ENCODE results near the gene KRTAP12-4. TPM values are rescaled to one million over a fixed set of nuclear protein-coding genes. Genes with fewer than 3 reads are reported as not detected.

Gene KRTAP12-4
- total RNA-seq, 4 donors from 2014 or later = not detected

DNA sequence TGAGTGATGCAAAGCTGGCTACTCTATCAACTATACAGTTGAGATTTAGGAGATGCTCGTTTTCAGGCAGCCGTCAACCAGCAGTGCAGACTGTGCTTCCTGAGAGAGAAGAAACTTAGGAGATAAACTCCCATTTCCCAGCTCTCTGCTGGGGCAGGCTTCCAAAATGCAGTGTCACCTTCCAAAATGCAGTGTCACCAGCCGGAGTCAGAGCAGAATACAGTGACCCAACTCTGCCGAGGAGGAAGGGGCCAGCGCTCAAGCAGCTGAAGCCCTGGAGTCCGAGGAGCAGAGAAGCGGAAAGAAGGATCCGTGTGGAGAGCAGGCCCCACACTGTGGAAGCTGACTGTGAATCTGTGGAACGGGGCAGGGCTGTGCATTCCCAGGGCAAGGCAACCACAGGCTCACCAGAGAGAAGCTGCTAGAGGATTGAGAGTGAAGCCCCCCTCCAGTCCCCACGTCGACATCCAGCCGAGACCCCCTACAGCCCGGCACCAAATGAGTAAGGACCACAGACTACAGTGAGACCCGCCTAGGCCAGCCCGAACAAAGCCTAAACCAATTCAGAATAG lies 28.2 kb upstream of the KRTAP12-4 start:
- WGBS, 2 donors = 73 to 78% methylated on average over 10 to 13 of the region's 15 CpGs

DNA sequence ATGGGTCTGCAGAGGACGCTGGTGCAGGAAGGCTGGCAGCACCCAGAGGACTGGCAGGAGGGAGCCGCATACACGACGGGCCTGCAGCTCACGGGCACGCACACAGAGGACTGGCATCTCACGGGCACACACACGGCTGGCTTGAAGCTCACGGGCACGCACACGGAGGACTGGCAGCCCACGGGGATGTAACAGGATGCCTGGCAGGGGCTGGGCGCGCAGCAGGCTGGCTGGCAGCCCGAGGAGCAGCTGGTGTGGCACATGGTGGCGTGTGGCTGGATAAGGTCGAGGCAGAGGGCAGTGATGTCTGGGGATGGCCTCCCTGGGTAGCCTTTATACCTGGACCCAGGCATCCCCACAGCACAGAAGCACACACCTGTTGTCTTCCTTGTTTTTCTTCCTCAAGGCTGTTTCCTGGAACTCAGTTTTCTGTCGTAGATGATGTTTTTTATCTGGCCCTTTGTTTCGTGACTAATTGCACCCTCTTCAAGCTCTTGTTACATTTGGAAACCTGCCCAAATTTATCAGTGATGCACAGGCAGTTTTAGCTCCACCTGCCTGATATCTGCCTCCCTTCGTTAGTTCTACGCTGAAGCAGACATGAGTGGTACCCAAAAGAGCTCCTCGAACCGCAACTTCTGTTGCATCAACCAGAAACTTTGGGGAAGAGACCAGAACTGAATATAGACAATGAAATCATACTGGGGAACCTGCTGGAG lies 27.6 kb upstream of the KRTAP12-4 start, which contains the start of gene KRTAP12-1:
Gene KRTAP12-1, minus strand, starts transcription at position 303 of the 719 bp plus-strand sequence. Its CDS starts 40 bp downstream, at position 263.
- TF ChIP-seq POLR2A (IDR thresholded peaks at IDR 0.05) = no peak
- TF ChIP-seq, protein P1, sequence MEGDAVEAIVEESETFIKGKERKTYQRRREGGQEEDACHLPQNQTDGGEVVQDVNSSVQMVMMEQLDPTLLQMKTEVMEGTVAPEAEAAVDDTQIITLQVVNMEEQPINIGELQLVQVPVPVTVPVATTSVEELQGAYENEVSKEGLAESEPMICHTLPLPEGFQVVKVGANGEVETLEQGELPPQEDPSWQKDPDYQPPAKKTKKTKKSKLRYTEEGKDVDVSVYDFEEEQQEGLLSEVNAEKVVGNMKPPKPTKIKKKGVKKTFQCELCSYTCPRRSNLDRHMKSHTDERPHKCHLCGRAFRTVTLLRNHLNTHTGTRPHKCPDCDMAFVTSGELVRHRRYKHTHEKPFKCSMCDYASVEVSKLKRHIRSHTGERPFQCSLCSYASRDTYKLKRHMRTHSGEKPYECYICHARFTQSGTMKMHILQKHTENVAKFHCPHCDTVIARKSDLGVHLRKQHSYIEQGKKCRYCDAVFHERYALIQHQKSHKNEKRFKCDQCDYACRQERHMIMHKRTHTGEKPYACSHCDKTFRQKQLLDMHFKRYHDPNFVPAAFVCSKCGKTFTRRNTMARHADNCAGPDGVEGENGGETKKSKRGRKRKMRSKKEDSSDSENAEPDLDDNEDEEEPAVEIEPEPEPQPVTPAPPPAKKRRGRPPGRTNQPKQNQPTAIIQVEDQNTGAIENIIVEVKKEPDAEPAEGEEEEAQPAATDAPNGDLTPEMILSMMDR (IDR thresholded peaks at IDR 0.05) = no peak
- WGBS, 2 donors = 58 to 72% methylated on average over 8 to 22 of the region's 23 CpGs
- H3K4me3 ChIP-seq = no peak within 1 kb of the TSS
- no peak for DNase-seq
- no peaks in the 10 kb centered on the region for H3K9me3 ChIP-seq
- intact Hi-C loops (cut with DNase I) = no loop called here
- peaks cover 0 to 39% (median 0%) of the 10 kb centered on the region in 4 donors for H3K27me3 ChIP-seq
- H3K4me1 ChIP-seq = no peaks in the 10 kb centered on the region
- H3K27ac ChIP-seq = no peak within 1 kb of the TSS
- no peaks in the 10 kb centered on the region for H3K36me3 ChIP-seq

More for the DNA sequence above, 28.2 kb upstream of the KRTAP12-4 start:
- intact Hi-C loops (cut with DNase I) = no loop called here
- H3K36me3 ChIP-seq = no peaks in the 10 kb centered on the region
- TF ChIP-seq POLR2A (IDR thresholded peaks at IDR 0.05) = no peak
- TF ChIP-seq, protein P1 (IDR thresholded peaks at IDR 0.05) = no peak
- no peaks in the 10 kb centered on the region for H3K9me3 ChIP-seq
- H3K4me3 ChIP-seq = no peak overlapping the region
- H3K27ac ChIP-seq = no peak overlapping the region
- peaks cover 0 to 46% (median 0%) of the 10 kb centered on the region in 4 donors for H3K27me3 ChIP-seq
- H3K4me1 ChIP-seq = no peaks in the 10 kb centered on the region
- DNase-seq = no peak

DNA sequence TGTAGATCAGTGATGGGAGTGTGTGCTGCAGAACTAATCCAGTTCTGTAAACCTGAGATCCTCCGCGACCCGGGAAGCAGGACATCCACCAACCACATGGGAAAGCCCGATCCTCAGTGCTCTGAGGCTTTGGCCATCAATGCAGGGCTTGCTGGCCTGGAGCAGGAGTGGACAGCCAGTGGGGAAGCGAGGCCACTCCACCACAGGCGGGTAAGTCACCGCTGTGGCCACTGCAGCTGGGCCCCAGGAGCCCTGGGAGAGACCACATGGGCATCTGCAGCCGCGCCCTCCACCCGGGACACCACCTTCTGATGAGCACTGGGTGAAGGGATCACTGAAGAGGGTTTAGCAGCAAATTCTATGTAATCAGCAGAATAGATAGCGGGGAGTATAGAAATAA lies 26.7 kb upstream of the KRTAP12-4 start:
- Histone ChIP-seq H3K9me3 (no peaks in the 10 kb centered on the region), H3K27me3 (peaks cover 0 to 30% (median 0%) of the 10 kb centered on the region in 4 donors), H3K4me3 (no peak overlapping the region), H3K27ac (no peak overlapping the region), H3K36me3 (no peaks in the 10 kb centered on the region), H3K4me1 (no peaks in the 10 kb centered on the region)
- 60 to 87% methylated on average over 8 to 10 of the region's 11 CpGs for WGBS, 2 donors
- TF ChIP-seq, protein P1 (IDR thresholded peaks at IDR 0.05) = no peak
- TF ChIP-seq POLR2A (IDR thresholded peaks at IDR 0.05) = no peak
- intact Hi-C loops (cut with DNase I) = no loop called here
- no peak for DNase-seq

DNA sequence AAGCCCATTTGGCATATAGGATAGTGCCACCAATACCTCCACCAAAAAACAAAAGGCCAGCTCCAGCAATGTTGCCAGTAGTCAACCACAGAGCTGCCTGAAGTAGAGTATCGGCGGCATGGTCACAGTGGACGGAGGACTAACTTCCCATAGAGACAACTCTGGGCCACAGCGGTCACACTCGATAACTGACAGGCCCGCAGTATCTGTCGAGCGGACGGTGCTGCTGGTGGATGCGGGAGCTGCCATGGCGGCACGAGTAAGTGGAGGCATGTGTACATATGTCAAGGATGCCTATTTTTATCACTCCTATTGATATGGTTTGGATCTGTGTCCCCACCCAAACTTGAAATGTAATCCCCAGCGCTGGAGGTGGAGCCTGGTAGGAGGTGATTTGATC lies 23.4 kb upstream of the KRTAP12-4 start:
- Histone ChIP-seq H3K27me3 (peaks cover 0 to 15% (median 0%) of the 10 kb centered on the region in 4 donors), H3K4me1 (no peaks in the 10 kb centered on the region), H3K9me3 (peaks cover 0 to 7% (median under 1%) of the 10 kb centered on the region in 3 donors), H3K4me3 (no peak overlapping the region), H3K27ac (no peak overlapping the region), H3K36me3 (no peaks in the 10 kb centered on the region)
- DNase-seq = no peak
- TF ChIP-seq, protein P1 (IDR thresholded peaks at IDR 0.05) = no peak
- TF ChIP-seq POLR2A (IDR thresholded peaks at IDR 0.05) = no peak
- intact Hi-C loops (cut with DNase I) = no loop called here
- WGBS, 2 donors = 91 to 92% methylated on average over 11 to 13 of the region's 13 CpGs

DNA sequence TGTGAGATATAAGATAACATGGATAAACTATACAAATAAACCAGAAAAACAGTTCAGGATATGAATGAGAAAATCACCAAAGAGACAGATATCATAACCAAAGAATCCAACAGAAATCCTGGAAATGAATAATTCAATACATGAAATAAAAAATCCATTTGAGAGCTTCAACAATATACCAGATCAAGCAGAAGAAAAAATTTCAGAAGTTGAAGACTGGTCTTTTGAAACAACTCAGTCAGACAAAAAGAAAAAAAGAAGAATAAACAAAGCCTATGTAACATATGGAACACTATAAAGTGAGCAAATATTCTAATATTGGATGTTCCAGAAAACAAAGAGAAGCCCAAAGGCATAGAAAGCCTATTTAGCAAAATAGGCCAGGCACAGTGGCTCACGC lies 17.5 kb upstream of the KRTAP12-4 start:
- Histone ChIP-seq H3K4me1 (no peaks in the 10 kb centered on the region), H3K27ac (no peak overlapping the region), H3K4me3 (no peak overlapping the region), H3K9me3 (peaks cover 0 to 31% (median 11%) of the 10 kb centered on the region in 3 donors), H3K27me3 (peaks cover 0 to 26% (median 0%) of the 10 kb centered on the region in 4 donors), H3K36me3 (no peaks in the 10 kb centered on the region)
- 76 to 80% methylated on average over 1 of the region's 1 CpG for WGBS, 2 donors
- no peak for DNase-seq
- TF ChIP-seq POLR2A (IDR thresholded peaks at IDR 0.05) = no peak
- TF ChIP-seq, protein P1 (IDR thresholded peaks at IDR 0.05) = no peak
- intact Hi-C loops (cut with DNase I) = no loop called here
